Muscle of back (tissue), 11 donors: ENCODE results near the gene FOXP4. TPM values are rescaled to one million over a fixed set of nuclear protein-coding genes. Genes with fewer than 3 reads are reported as not detected.

Experiments
- DNase-seq, 3 donors: peaks; one replicate each; pipeline versions ENCODE4 v3.0.0 to v3.0.0-alpha.2; 2013
- polyA plus RNA-seq, 10 donors: library from polyadenylated mRNA; unstranded; fragments of 120-200 nt; gene quantifications; one replicate each; pipeline ENCODE4 v1.2.1, GENCODE V29; 2013; ENCODE audit not compliant: insufficient read length in 10 of 10

The FOXP4 gene
- polyA plus RNA-seq, 10 donors, result 8.4 to 14.1 (median 12.3) TPM

- no peak for DNase-seq
These were observed 17.0 kb downstream of the FOXP4 start for GRCh38 chr6:41563060-41563776.

DNA sequence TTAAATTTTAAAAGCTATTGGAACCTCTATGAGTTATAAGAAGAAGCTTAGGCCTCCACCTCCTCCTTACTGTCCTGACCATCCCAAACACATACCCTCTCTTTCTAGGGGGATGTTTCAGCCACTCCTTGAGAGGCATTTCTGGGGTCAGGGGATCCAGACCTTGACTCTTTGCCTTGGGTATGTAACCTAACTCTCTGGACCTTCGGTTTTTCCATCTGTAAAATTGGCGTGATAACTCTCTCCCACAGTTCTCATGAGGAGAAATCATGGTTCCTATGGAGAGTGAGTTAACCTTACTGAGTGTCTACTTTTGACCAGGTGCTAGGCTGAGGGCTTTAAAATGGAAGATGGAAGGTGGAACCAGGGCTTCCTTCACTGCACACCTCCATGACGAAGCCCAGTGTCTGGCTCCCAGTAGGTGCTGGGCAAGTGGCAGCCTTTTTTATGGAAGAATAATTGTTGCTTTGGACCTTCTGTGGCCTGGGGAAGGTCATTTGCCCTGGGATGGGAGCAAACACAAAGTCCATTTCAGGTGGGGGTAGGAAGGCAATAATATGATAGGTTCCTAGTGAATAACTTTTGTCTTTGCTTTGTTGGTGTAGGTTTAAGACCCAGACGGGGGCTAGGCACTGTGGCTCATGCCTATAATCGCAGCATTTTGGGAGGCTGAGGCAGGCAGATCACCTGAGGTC is 18.4 kb downstream of the FOXP4 start:
- DNase-seq, result no peak

DNA sequence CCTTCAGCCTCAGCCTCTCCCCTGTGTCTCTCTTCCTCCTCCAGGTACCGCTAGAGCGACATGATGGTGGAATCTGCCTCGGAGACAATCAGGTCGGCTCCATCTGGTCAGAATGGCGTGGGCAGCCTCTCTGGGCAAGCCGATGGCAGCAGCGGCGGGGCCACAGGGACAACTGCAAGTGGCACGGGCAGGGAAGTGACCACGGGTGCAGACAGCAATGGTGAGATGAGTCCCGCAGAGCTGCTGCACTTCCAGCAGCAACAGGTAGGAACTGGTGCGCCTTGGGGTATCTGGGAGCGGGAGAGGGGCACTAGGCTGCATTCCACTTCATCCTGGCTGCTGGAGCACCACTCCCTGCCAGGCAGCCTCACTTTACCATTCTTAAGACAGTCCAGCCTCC is 19.5 kb downstream of the FOXP4 start:
- no peak for DNase-seq

DNA sequence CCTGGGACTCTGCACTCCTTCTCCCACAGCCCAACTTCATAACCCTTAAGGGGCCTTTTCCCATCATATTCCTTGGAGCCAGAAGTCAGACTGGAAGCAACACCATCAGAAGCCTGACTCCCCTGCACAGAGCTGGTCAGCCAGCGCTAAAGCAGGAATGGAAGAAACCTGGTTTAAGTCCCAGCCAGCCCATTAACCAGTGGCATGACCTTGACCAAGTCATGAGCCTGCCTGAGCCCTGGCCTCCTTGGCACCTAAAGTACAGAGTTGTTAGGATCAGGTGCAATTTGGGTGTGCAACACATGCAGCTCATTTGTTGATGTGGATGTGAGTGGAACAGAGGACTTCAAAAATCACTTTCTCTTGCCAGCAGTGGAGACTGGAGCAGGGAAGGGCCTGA is 20.8 kb downstream of the FOXP4 start:
- no peak for DNase-seq

- DNase-seq, result peak in 2 of 3 donors; percentile 36 to 44
These were observed 21.5 kb downstream of the FOXP4 start for GRCh38 chr6:41567684-41568083.

DNA sequence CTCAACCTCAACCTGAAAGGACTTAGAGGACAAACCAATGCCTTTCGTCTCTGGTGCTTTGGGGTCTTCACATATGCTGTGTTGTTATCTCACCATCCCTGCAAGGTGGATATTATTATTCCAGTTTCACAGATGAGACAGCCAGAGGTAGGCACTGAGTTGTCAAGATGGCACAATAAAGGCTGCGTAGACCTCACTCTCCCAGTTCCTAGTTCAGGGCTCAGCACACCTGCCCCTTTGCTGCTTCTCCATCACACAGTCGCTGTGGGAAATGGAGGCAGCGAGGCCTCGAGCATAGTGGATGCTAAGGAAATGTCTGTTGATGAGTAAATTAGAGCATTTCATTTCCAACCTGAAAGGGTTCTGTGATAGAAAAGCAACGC is 22.0 kb downstream of the FOXP4 start:
- no peak for DNase-seq

DNA sequence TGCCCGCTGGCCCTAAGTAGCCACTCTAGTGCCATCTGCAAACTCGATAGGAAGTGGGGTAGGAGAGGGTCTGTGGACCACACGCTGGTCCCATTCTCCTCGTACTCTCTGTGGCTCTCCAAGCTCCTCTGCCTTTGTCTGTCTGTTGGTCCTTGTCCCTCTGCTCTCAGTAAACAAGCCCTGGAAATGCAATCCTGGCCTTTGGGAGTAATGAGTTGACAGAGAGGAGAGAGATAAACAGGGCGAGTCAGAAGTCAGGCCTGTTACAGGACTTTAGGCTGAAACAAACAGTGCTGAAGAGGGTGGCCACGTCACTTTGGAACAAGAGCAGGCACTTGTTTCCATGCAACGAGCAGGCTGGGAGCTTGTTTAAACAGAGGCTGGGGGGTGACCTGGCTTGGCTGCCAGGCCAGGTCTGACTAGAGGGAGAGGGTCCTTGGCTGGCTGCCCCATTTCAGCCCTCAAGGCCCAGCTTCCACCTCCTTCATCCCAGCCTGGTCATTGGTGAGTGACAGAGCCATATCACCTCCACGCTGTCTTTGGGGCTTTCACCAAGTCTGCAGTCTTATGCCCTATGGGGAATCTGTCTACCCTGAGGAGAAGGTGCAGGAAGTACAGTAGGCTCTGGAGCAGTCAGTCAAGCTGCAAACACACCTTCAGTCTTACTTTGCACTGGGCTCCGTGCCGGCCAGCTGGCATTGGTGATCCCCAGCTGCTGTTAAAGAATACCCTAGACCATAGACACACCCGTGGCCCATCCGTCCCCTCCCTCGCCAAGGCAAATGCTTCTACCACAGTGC is 22.6 kb downstream of the FOXP4 start:
- DNase-seq, result no peak

DNA sequence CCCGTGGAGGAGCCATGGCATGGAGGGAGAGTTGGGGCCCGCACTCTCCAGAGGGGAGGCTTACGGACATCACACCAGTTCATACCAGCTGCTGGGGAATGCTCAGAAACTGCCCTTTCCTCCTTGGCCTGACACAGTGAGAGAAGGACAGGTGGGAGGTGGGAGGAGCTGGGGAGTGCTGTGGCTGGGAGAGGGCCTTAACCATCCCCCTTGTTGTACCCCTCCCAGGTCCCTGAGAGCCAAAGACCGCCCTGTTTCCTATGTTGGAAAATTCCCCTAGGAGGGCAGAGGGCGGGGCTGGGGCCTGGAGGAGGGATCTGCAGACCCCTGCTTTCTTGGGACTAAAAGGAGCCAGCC is 24.1 kb downstream of the FOXP4 start:
- DNase-seq, result no peak

GRCh38 chr6:41571021-41571780 is 25.0 kb downstream of the FOXP4 start:
- no peak for DNase-seq

DNA sequence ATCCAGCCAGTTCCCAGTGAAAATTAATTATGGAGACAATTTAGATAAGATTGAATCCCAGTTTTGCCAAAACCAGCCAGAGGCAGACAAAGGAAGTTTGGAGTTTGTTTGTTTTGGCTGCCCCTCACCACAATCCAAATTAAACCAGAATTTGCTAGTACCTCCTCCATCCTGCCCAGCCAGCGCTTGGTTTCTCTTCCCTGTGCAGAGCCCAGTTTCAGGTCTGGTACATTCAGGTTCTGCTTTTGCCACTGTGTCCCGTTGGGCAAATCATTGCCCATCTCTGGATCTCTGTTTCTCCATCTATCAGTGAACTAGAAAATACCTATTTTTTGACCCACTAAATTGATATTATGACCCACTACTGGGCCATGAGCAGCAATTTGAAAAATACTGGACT is 26.4 kb downstream of the FOXP4 start:
- DNase-seq, result no peak

- no peak for DNase-seq
These were observed 27.1 kb downstream of the FOXP4 start for GRCh38 chr6:41573276-41573675.

DNA sequence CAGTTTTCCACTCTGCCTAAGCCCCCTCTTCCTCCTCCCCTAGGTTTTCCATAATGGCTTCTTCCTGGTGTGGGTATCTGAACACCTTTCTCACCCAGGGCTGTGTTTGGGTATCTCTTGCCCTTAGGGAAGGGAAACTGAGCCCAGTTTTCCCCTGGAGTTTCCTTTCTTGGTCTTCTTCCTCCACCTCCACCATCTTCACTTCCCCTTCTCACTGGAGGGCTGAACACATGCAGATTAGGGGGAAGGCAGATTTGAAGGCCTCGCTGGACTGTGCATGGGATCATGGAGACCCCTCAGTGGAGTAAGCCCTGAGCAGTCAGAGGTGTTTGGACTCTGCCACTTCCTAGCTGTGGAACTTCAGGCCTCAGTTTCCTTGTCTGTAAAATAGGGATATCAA is 27.8 kb downstream of the FOXP4 start:
- DNase-seq, result no peak

DNA sequence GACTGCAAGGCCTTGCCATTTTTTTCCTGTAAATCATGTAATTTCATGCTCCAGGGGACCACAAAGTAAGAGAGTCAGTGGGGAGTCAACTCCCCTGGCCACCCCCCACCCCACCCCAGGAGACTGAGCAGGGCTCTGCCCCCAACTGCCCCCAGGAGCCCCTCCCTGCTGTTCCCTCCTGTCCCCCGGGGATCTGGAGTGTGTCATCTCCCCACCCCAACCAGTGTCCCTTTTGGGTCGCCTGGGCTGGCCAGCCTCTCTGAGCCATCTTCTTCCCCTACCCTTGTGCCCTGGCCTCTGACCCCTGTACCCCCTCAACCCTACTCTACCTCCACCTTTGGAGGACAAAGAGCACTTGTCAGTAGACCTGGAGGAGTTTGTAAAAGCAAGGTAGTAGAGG is 29.4 kb downstream of the FOXP4 start:
- no peak for DNase-seq

DNA sequence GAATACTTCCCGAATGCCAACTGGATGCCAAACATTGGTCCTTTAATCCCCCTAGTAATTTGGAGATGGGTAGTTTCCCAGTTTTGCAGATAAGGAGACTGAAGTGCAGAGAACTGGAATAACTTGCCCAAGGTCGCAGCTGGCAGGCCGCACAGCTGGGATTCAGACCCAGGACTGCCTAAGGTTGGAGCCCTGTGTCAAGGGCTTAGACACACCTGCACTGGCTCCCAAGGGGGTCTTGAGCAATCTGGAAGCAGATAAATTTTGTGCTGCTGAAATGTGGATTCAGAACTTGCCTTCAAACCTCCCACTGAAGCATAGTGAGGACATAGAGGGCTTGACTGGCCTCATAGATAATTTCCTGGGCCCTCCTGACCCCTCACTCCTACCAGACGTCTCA is 30.5 kb downstream of the FOXP4 start:
- no peak for DNase-seq

- no peak for DNase-seq
These were observed 31.4 kb downstream of the FOXP4 start for GRCh38 chr6:41577356-41578216.

DNA sequence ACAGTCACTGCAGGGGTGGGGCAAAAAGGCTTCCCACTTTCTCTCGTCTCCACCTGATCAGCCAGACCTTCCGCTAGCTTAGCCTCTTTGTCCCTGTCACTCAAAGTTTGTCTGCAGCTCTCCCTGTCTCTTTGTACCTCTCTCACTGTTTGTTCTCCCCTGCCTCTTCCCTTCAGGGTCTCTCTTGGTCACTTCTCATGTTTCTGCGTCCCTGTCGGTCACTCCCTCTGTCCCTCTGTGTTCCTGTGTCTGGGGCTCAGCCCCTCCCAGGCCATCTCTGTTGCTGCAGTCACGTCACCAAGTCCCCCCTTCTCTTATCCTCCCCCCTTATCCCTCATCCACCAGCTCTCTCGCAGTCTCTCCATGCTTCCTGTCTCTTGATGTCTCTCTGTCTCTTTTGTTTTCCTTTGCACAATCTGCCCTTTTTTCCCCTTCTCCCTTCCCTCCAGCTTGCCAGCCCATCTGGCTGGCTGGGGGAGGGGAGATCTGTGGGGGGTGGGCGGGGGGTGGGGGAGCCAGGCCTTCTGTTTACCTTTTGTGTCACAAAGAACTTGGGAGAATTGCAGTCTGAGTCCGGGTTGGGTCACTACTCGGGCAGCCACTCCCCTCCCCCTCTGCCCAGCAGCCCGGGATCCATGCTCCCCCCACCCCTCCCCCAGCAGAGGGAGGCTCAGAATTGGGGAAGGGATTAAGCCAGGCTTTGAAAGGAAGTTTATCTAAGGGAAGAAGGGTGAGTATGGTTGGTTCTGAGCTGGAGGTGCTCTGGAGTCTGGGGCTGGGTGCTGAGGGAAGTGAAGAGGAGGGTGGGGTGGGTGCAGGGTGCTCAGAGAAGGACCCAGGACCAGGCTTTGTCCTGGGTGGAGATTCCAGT is 32.3 kb downstream of the FOXP4 start:
- DNase-seq, result no peak

- no peak for DNase-seq
These were observed 33.0 kb downstream of the FOXP4 start for GRCh38 chr6:41579088-41579610.

- DNase-seq, result no peak
These were observed 34.5 kb downstream of the FOXP4 start for GRCh38 chr6:41580690-41581089.

- DNase-seq, result peak; percentile 47 to 78 (median 48)
These were observed 35.3 kb downstream of the FOXP4 start for GRCh38 chr6:41581381-41581991.
